GM18909 (cell line): ENCODE measurements around the gene EXOSC2.

Experiments
- ATAC-seq: cut with Tn5 transposase; IDR thresholded peaks from one replicate; pipeline ENCODE4 v1.9.1; 2021; ENCODE audit warnings: mild to moderate bottlenecking; ENCODE audit not compliant: unreplicated experiment, poor library complexity

The EXOSC2 gene

DNA sequence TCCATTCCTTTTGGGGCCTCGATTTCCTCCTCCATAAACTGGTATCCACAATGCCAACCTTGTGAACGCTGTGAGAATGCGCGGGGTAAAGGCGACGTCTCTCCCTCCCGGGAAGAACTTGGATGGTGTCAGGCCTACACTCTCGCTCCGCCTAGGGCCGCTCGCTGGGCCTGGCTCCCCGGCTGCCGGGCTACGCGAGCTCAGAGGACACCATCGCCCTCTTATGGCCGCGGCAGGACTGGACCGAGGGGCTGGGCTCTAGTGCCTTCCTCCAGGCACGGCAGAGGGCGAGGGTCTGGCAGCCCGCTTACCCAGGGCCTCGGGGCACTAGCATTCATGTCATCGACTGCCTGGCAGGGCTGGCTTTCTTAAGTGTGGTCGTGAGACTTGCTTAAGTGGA, 1.3 kb upstream of the EXOSC2 start:
- ATAC-seq = no peak

DNA sequence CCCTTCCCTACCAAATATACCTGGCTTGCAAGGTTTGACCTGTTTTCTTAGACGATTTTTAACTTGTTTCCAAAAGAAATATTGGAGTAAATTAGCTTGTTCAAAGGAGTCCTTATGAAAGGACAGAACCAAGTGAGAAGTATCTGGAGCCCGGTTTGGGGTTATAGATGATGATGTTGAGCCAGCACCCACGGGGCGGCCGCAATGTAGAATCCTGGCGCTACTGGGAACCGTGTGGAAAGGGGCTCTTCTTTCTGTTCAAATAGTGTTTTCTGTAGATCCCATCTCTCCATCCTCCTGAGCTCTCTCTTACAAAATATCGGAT, 517 bp upstream of the EXOSC2 start:
- ATAC-seq = no peak

DNA sequence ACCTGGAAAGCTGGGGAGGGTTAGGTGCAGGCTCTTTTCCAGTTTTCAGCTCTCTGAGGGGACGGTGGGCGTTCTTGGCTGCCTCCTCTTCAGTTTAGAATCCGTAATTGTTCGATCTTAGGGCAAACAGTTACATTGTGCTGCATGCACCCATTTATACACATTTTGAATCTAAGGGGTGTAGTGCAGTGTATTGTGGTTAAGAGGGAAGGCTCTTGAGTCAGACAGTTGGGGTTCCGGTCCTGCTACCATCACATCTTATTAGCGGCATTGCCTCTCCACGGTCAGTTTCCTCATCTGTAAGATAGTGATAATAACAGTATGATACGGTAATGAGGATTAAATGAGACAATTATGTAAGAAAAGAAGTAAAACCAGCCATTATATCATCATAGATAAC, 625 bp downstream of the EXOSC2 start:
- ATAC-seq = no peak

DNA sequence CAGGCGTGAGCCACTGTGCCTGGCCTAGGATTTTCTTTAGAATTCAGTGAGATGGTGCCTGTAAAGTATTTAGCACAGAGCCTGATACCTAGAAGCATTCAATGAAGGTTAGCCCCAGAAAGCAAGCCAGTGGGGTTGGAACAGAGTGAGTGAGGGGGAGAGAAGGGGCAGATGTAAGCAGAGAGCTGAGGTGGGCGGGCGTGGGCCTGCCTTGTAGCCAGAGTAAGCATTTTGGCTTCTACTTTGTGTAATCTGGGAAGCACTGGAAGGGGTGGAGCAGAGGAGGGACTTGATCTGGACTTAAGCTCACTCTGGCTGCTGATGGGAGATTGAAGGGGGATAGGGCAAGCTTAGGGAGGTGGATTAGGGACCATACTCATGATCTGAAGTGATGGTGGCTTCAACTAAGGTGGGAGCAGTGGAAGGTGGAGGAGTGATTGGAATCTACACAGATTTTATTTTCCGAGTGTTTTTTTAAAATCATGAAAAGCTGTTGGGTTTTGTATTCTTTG, 2.6 kb downstream of the EXOSC2 start:
- no peak for ATAC-seq

DNA sequence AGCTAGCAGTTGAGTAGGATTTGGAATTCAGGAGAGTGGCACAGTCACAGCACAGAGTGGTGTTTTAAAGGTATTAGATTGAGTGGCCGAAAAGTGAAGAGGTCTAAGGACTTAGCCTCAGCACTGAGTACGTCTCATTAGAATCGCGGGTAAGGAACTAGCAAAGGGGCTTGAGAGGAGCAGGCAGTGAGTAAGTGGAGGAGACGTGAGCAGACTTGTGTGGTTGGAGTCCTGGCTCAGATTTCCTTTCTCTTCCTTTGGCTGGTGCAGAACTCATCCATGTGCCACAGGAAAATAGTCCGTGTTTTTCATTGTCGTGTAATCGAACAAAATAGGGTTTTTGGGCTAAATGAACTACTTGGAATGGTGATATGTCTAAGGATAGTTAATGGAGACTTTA, 3.4 kb downstream of the EXOSC2 start:
- no peak for ATAC-seq

DNA sequence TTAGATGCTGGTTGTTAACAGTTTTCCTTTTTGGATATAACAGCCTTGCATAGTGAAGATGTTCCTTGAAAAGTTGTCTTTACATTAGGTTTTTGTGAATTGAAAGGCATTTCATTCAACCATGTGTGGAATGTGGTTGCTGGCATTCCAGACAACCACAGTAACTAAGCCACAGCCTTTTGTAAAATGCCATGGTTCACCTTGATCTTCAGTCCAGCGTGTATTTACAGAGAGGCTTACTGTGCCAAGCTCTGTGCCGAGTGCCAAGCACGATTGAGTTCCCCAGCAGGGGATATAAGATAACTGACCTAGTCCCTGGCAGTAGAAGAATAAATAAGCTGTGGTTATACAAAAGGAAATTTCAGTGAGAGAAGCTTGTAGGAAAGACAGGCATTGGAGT, 4.9 kb downstream of the EXOSC2 start:
- no peak for ATAC-seq

DNA sequence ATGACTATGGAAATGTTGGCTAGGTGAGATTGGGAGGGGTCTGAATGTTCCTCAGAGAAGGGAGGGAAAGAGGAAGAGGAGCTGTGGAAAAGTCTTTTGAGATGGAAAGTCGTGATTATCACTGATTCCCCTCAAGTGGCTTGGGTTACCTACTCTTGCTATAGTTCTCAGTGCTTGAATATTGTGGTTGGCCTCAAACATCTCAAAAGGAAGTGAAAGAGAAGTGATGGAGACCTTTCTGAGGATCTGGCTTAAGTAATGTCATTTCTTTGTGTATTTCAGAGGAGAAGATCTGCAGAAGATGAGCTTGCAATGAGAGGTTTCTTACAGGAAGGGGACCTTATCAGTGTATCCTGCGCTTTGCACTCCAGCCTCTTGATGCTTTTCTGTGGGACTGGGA, 5.5 kb downstream of the EXOSC2 start:
- no peak for ATAC-seq

DNA sequence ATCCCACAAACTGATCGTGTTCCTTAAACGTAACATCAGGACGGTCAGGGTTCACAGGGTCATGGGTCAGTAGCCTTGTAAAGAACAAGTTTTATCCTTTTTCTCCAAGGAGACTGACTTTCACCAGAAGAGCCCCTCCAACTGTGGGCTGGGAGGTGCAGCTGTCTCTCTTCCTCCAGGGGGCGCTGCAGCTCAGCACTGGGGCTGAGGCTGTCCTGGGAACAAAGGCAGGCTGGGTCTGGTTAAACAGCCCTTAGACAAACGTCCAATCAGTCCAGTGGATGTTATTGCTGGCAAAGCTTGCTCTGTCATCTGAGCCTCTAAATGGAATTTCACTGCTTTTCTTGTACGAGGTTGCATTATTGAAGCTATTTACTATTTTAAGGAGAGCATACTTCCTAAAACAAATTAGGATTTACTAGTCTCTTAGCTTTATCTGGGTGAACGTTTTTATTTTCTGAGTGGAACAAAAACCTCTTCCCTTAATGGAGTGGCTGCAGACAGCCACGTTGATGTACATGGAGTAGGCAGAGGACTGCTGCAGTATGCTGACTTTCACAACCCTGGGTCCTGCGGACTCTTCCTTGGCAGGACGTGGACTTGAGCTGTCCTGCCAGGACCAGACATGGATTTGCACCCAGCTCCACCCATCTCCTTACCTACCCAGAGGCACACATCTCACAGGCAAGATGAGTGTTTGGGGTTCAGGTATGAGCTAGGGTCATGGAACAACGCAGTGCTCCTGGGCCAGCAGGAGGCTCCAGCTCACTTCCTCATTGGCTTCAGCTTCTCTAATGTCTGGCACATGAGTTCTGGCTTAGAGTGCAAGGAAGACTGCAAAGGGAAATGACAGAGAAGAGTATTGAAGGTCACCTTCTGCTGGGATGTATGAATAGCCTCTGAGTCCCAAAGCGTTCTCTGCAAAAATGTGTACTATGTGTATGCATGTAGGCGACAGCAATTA, 7.8 kb downstream of the EXOSC2 start:
- ATAC-seq = no peak

DNA sequence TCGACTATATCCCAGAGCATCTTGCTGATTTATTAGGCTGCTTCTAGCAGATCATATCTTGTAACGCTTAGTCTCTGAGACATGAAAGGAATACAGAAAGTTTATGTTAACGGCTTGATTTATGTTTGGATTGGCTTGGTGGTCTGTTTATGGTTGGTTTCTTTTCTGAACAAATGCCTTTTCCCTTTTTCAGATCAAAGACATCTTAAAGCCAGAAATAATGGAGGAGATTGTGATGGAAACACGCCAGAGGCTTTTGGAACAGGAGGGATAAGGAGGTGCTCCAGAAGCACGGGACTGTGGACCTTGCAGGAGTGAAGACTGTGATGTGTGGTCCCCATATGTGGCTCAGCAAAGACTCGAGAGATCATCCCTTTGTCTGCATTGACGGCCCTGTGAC, 9.9 kb downstream of the EXOSC2 start:
- ATAC-seq = no peak

DNA sequence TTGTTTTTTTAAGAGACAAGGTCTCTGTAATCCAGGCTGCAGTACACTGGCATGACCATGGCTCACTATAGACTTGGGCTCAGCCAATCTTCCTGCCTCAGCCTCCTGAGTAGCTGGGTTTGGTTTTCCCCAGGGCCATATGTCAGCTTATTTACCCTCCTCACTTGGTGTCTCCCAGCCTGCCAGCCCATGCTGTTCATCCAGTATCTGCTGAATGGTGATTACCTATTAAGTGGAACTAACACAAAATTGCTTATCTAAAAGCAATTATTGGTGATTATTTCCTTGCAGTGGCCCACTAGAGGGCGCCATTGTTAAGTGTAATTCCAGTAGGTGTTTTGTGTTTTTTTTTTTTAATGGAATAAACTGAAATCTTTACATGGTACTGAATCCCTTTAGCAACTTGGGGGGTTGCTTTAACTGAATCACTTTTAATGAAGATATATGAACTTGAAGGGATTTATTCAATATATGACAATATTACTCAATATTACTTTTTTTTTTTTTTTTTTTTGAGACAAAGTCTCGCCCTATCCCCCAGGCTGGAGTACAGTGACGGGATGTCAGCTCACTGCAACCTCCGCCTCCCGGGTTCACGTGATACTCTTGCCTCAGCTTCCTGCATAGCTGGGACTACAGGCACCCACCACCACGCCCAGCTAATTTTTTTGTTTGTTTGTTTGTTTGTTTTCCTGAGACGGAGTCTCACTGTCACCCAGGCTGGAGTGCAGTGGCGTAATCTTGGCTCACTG, 13.8 kb downstream of the EXOSC2 start:
- no peak for ATAC-seq

DNA sequence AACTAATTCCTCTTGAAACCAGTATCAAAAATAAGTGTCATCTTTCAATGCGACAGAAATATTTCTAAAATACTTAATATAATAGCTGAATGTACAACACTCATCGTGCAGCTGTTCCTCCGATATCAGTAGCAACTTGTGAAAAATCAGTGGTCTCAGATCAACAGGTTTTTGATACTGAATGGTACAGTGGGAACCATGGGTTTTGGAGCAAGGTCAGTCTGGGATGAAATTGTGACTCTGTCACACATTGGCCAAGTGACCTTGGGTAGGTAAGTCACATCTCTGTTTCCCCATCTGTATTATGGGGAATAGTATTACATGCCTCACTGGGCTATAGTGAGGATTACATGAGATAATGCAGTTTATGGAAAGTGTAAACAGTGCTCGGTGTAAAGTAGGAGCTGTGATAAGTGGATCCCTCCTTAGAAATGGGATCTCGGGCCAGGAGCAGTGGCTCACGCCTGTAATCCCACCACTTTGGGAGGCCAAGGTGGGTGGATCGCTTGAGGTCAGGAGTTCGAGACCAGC, 17.3 kb downstream of the EXOSC2 start:
- ATAC-seq = no peak

DNA sequence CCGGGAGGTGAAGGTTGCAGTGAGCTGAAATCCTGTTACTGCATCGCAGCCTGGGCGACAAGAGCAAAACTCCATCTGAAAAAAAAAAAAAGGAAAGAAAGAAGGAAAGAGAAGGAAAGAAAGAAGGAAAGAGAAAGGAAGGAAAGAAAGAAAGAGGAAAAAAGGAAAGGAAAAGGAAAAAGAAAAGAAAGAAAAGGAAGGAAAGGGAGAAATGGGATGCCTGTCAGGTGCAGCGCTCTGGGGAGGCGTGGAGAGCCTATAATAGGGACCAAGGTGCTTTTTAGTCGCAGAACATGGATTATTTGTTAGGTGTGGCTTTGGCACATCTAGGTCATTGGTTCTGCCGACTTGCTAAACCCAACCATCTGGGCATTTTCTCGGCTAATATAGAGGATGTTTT, 17.9 kb downstream of the EXOSC2 start:
- ATAC-seq = no peak

DNA sequence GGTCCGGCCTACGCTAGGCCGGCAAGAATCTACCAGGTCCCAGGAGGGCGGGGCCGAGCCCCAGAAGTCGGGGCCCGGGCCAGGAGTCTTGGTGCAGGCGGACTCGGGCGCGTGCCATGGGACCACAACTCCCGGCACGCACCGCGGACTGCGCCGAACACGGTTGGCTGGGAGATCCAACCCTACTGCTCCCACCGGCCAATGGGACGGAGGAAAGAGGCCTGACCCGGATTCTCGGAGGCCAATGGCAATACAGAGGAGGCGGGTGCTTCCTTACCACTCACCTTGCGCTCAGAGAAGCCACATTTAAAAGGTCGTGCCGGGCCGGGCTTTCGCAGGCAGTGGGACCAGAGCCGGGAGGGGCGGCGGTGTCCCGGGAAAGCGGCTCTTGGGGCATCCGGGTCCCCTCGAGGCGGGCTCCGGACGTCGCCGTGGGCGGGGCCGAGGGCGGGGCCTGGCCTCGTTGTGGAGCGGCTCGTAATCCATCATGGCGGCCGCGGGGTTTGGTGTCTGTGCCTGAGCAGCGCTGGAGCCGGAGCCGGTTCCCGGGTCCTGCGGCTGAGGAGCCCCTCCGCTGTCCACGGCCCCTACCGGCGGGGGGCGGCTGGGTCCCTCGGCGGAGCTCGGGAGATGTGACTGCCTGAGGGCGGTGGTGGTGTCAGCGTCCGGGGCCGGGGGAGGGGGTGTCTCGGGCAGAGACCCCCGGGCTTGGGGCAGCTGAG, 19.1 kb downstream of the EXOSC2 start:
- ATAC-seq = peak; percentile 97

DNA sequence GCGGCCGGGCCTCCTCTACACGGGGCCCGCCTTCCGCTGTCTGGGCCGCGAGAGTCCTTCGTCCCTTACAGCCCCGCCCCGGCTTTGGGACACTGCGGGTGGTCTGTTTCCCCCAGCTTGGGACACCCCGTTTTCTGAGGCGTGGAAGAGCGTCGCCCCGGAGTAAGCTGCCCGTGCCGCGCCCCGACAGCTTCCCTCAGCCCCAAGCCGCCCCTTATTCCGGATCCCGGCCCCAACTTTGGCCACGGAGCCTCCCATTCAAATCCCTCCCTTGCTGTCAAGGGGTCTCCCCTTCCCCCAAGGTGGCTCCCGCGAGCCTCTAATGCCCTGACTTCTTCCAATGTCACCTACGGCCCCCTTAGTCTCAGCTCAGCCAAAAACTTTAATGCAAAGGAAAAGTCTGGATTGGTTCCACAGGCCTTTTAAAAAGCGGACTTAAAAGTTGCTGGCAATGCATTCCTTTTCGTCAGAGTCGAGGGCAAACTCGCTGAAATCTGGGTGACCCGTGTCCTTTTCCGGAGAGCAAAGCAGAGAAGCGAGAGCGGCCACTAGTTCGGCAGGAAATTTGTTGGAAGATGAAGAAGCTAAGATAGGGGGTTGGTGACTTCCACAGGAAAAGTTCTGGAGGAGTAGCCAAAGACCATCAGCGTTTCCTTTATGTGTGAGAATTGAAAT, 19.8 kb downstream of the EXOSC2 start:
- ATAC-seq = no peak

DNA sequence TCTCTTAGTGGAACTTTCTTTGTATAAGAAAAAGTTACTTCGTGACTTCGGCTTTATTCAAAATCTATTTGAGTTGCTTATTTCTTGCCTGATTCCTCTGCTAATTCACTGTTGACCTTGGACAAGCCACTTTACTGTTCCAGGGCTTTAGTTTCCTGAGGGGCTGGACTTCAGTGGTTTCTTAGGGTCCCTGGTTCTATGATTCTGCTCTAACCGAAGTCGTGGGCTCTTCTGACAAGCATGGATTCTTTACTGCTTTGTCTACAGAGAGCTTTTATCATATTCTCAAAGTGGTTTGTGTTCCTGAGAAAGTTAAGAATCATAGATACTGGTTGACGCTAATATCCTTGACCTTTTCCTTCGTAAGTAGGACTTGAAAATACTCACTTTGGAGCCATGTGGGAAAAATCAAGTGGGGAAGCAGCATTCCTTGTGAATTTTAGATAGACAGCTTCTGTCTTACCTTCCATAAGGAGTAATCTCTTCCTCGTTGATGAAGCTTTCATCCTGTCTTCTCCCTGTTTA, 21.1 kb downstream of the EXOSC2 start:
- ATAC-seq = no peak

DNA sequence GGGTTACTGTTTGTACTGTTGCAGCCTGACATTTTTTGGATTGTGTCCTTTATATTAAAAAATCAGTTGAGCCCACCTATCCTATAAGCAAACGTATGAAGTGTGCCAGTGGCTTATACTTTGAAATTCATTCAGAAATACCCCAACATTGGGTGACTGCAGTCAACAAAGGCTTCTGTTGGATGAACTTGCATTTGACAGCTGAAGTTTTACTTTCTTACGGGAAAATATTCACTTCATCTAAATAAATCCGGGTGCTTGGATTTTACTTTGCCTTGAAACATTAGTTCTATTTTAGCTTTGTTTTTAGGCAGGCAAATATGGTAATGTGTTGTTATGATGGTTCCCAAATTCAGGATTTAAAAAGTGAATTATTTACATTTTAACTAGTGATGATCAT, 21.7 kb downstream of the EXOSC2 start:
- no peak for ATAC-seq

DNA sequence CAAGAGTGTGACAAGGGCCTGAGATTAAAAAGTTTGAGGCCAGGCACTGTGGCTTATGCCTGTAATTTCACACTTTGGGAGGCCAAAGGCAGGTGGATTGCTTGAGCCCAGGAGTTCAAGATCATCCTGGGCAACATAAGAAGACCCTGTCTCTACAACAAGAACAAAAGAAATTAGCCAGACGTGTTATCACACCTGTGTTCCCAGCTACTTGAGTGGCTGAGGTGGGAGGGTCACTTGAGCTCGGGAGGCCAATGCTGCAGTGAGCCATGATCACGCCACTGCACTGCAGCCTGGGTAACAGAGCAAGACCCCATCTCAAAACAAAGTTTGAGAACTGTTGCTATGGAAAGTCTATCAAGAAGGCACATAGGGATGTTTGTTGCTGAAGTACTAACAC, 25.0 kb downstream of the EXOSC2 start:
- ATAC-seq = no peak

DNA sequence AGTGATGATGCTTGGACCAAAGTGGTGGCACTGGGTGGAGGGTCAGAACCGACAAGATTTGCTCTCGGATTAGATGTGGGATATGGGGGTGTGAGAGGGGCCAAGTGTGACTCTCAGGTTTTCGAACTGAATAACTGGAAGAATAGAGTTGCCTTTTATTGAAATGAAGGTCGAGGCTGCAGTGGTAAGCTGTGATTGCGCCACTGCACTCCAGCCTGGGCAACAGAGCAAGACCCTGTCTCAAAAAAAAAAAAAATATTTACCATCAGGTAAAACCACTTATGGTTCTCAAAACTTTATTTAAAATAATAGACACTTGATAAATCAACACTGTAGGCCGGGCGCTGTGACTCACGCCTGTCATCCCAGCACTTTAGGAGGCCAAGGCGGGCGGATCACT, 27.2 kb downstream of the EXOSC2 start:
- ATAC-seq = no peak

DNA sequence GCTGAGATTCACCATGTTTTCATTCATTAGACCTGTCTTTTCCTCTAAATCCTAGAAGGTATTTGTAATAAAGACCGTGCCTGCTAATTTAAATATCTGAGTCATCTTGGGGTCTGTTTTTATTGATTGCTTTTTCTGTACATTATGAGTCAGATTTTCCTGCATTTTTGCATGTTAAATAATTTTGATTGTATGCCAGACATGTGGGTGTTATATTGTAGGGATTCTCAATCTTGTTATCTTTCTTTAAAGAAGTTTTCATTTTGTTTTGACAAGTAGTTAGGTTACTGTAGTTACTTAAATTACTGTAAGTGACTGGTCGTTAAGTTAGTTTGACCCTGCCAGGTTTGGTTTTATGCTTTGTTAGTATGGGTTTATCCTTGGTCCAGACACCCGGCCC, 35.1 kb downstream of the EXOSC2 start:
- no peak for ATAC-seq

DNA sequence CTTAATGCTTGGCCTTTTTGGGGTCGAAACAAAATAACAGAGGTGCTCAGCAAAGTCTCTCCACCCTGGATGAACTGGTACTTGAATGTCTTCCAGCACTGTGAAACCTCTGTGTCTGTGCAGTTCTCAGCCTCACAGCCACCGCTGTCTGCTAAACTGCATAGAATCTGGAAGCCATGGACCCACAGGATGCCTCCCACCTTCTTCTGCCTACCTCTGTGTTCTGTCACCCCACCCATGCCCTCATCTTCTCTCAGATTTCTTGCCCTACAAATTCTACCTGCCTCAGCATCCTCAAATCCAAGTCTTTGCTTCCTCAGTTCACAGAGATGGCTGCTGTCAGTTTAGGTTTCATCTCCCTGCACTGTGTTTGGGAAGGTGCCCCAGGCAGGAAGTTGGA, 35.6 kb downstream of the EXOSC2 start:
- ATAC-seq = no peak
